ENCODE data around the gene DUOX2.

GRCh38 chr15:45150997-45151396 is 37.0 kb upstream of the DUOX2 start:
- TF ChIP-seq ARHGAP35 (CRISPR knock-in tag; IDR thresholded peaks at IDR 0.05; ENCODE audit: borderline replicate concordance) (no peak), CTCF (CRISPR knock-in tag; IDR thresholded peaks at IDR 0.05) (no peak), KAT2B (IDR thresholded peaks at IDR 0.05; ENCODE audit: borderline replicate concordance, low read depth, low read length) (no peak), ZNF784 (CRISPR knock-in tag; IDR thresholded peaks at IDR 0.05; ENCODE audit: borderline replicate concordance) (no peak), USF2 (IDR thresholded peaks at IDR 0.05; ENCODE audit: low read depth, low read length) (no peak), USF2 (CRISPR knock-in tag; IDR thresholded peaks at IDR 0.05; ENCODE audit: borderline replicate concordance) (no peak), ZSCAN9 (CRISPR knock-in tag; IDR thresholded peaks at IDR 0.05; ENCODE audit: borderline replicate concordance) (no peak), REST (IDR thresholded peaks at IDR 0.05; ENCODE audit: borderline replicate concordance in 1 of 2, low read depth in 1 of 2, low read length in 2 of 2) (no peak), CREM (IDR thresholded peaks at IDR 0.05) (no peak), CREM (CRISPR knock-in tag; IDR thresholded peaks at IDR 0.05) (no peak), BHLHE40 (IDR thresholded peaks at IDR 0.05; ENCODE audit: low read length) (no peak), TBL1XR1 (IDR thresholded peaks at IDR 0.05; ENCODE audit: borderline replicate concordance, low read length, partially characterized antibody) (no peak)
